ENCODE results near the gene NUAK2.

- no peak for TF ChIP-seq YY1 (IDR thresholded peaks at IDR 0.05; ENCODE audit: insufficient read depth, insufficient read length)
- TF ChIP-seq ZNF274 (IDR thresholded peaks at IDR 0.05; ENCODE audit: low read depth, low read length): no peak
- TF ChIP-seq SUZ12 (IDR thresholded peaks at IDR 0.05; ENCODE audit: extremely low read depth, insufficient read depth, insufficient read length): no peak
Measured at GRCh38 chr1:205274041-205274691, 47.4 kb downstream of the NUAK2 start.

Data from NT2/D1 (cell line).